Measurements from ENCODE around the gene PPP2R2C.

Gene PPP2R2C

DNA sequence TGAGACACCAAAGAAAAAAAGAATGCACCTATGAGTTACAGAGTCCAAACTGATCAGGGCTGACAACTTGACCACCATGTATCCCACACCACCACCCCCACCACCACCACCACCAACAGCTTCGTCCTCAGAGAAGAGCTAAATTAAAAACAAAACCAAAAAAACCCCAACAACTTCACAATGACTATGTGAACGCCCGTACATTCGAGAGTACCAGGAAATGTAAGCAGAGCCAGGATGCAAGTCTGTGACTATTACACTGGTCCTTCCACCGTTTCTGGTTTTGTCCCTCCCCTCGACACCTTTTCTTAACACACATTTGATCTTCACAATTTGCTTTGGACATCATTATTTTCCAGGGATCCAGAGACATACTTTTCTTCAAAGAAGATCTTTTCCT lies 151.8 kb downstream of the PPP2R2C start:
- Histone ChIP-seq H2AFZ (ENCODE audit: low read depth, low read length) (no peak overlapping the region), H3K36me3 (ENCODE audit: insufficient read depth, low read length) (no peaks in the 10 kb centered on the region), H3K79me2 (ENCODE audit: insufficient read depth, low read length) (no peaks in the 10 kb centered on the region), H4K20me1 (ENCODE audit: insufficient read depth, low read length) (no peaks in the 10 kb centered on the region), H3K9me3 (ENCODE audit: insufficient read depth, low read length, severe bottlenecking) (no peaks in the 10 kb centered on the region), H3K4me1 (ENCODE audit: insufficient read depth, low read length) (no peaks in the 10 kb centered on the region), H3K27ac (ENCODE audit: low read length) (no peak overlapping the region), H3K9ac (ENCODE audit: low read depth, low read length) (no peak overlapping the region), H3K4me2 (ENCODE audit: insufficient read depth, low read length) (no peak overlapping the region), H3K27me3 (ENCODE audit: insufficient read depth, low read length, poor library complexity) (no peaks in the 10 kb centered on the region), H3K4me3 (ENCODE audit: low read depth in 1 of 2, low read length in 2 of 2) (no peak overlapping the region)
- DNase-seq (no peak), ATAC-seq (ENCODE audit: insufficient read depth, low read depth) (no peak)
- TF ChIP-seq EZH2 (IDR thresholded peaks at IDR 0.05; ENCODE audit: borderline replicate concordance, low read depth, low read length, severe bottlenecking), result no peak
- TF ChIP-seq, protein P1, sequence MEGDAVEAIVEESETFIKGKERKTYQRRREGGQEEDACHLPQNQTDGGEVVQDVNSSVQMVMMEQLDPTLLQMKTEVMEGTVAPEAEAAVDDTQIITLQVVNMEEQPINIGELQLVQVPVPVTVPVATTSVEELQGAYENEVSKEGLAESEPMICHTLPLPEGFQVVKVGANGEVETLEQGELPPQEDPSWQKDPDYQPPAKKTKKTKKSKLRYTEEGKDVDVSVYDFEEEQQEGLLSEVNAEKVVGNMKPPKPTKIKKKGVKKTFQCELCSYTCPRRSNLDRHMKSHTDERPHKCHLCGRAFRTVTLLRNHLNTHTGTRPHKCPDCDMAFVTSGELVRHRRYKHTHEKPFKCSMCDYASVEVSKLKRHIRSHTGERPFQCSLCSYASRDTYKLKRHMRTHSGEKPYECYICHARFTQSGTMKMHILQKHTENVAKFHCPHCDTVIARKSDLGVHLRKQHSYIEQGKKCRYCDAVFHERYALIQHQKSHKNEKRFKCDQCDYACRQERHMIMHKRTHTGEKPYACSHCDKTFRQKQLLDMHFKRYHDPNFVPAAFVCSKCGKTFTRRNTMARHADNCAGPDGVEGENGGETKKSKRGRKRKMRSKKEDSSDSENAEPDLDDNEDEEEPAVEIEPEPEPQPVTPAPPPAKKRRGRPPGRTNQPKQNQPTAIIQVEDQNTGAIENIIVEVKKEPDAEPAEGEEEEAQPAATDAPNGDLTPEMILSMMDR (IDR thresholded peaks at IDR 0.05; ENCODE audit: borderline replicate concordance, extremely low read depth, low read length, poor library complexity, severe bottlenecking), result no peak

DNA sequence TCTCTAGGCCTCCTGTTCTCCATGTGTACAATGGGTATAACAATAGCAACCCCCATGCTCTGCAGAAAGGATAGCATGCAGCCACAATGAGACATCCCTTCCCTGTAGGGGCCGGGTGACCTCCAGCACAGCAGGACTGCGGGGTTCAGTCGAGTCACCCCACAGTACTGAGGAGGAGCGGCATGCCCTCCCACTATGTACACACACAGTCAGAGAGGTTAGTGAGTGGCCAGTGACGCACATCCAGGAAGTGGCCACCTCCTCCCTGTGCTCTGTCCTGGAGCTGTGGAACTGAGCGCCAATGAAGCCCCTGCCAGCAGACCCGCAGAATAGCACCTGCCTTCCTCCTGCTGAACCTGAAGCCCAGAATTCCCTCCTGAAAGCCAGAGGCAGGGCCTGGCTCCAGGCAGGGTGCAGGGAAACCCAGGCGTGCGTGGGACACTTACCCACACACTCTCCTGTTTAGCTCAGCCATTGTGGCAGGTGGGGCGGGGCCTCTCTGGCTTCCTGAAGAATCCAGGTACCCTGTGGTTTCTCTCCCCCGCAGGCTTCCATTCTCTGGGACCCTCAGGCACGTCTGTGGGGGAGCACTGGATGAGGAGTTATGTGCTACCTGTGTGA lies 152.8 kb downstream of the PPP2R2C start:
- DNase-seq (no peak), ATAC-seq (ENCODE audit: insufficient read depth, low read depth) (no peak)
- Histone ChIP-seq H3K79me2 (ENCODE audit: insufficient read depth, low read length) (no peaks in the 10 kb centered on the region), H3K9me3 (ENCODE audit: insufficient read depth, low read length, severe bottlenecking) (no peaks in the 10 kb centered on the region), H3K27ac (ENCODE audit: low read length) (no peak overlapping the region), H2AFZ (ENCODE audit: low read depth, low read length) (no peak overlapping the region), H3K36me3 (ENCODE audit: insufficient read depth, low read length) (no peaks in the 10 kb centered on the region), H4K20me1 (ENCODE audit: insufficient read depth, low read length) (no peaks in the 10 kb centered on the region), H3K4me2 (ENCODE audit: insufficient read depth, low read length) (no peak overlapping the region), H3K27me3 (ENCODE audit: insufficient read depth, low read length, poor library complexity) (no peaks in the 10 kb centered on the region), H3K9ac (ENCODE audit: low read depth, low read length) (no peak overlapping the region), H3K4me1 (ENCODE audit: insufficient read depth, low read length) (no peaks in the 10 kb centered on the region), H3K4me3 (ENCODE audit: low read depth in 1 of 2, low read length in 2 of 2) (no peak overlapping the region)
- TF ChIP-seq EZH2 (IDR thresholded peaks at IDR 0.05; ENCODE audit: borderline replicate concordance, low read depth, low read length, severe bottlenecking), result no peak
- TF ChIP-seq, protein P1 (IDR thresholded peaks at IDR 0.05; ENCODE audit: borderline replicate concordance, extremely low read depth, low read length, poor library complexity, severe bottlenecking), result no peak

DNA sequence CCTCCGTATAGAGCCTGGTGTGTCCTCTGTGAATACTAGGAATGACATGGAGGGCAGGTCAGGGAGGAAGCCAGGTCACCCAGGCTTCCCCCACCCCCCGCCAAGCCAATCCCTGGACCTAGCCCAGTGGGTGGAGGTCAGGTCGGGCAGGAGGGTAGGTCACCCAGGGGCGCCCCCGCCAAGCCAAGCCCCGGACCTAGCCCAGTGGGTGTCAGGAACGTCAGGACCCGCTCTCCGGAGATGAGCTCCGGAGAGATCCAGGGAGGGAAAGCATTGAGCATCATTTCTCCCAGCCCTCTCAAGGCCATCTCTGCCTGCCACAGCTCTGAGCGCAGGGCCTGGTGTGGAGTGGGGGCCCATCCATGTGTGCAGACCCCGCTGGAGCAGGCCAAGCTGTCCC lies 154.2 kb downstream of the PPP2R2C start:
- Histone ChIP-seq H3K27ac (ENCODE audit: low read length) (no peak overlapping the region), H3K4me1 (ENCODE audit: insufficient read depth, low read length) (no peaks in the 10 kb centered on the region), H3K27me3 (ENCODE audit: insufficient read depth, low read length, poor library complexity) (no peaks in the 10 kb centered on the region), H3K4me3 (ENCODE audit: low read depth in 1 of 2, low read length in 2 of 2) (no peak overlapping the region), H3K79me2 (ENCODE audit: insufficient read depth, low read length) (no peaks in the 10 kb centered on the region), H3K9me3 (ENCODE audit: insufficient read depth, low read length, severe bottlenecking) (no peaks in the 10 kb centered on the region), H3K9ac (ENCODE audit: low read depth, low read length) (no peak overlapping the region), H2AFZ (ENCODE audit: low read depth, low read length) (no peak overlapping the region), H4K20me1 (ENCODE audit: insufficient read depth, low read length) (no peaks in the 10 kb centered on the region), H3K4me2 (ENCODE audit: insufficient read depth, low read length) (no peak overlapping the region), H3K36me3 (ENCODE audit: insufficient read depth, low read length) (no peaks in the 10 kb centered on the region)
- no peak for DNase-seq
- no peak for ATAC-seq (ENCODE audit: insufficient read depth, low read depth)
- no peak for TF ChIP-seq EZH2 (IDR thresholded peaks at IDR 0.05; ENCODE audit: borderline replicate concordance, low read depth, low read length, severe bottlenecking)
- TF ChIP-seq, protein P1 (IDR thresholded peaks at IDR 0.05; ENCODE audit: borderline replicate concordance, extremely low read depth, low read length, poor library complexity, severe bottlenecking), result no peak
